ENCODE results near the gene CD248.
A peak's percentile ranks its signal among the peaks of the same experiment; 100 is the strongest.
"Not testable (repeated sequence)": the region's sequence is repeated elsewhere in the genome, so short reads cannot be mapped to it uniquely, and the experiment has no call there.

Gene CD248, protein sequence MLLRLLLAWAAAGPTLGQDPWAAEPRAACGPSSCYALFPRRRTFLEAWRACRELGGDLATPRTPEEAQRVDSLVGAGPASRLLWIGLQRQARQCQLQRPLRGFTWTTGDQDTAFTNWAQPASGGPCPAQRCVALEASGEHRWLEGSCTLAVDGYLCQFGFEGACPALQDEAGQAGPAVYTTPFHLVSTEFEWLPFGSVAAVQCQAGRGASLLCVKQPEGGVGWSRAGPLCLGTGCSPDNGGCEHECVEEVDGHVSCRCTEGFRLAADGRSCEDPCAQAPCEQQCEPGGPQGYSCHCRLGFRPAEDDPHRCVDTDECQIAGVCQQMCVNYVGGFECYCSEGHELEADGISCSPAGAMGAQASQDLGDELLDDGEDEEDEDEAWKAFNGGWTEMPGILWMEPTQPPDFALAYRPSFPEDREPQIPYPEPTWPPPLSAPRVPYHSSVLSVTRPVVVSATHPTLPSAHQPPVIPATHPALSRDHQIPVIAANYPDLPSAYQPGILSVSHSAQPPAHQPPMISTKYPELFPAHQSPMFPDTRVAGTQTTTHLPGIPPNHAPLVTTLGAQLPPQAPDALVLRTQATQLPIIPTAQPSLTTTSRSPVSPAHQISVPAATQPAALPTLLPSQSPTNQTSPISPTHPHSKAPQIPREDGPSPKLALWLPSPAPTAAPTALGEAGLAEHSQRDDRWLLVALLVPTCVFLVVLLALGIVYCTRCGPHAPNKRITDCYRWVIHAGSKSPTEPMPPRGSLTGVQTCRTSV

GRCh38 chr11:66316849-66317251 lies at the start of gene CD248:
Gene CD248 (minus strand): TSS chr11:66317044. CDS start chr11:66317027, 17 bp downstream.
- DNase-seq, result no peak

GRCh38 chr11:66365711-66366619 lies 49.1 kb upstream of the CD248 start:
- no peak for DNase-seq

- DNase-seq, result no peak
Observed at GRCh38 chr11:66365166-66365565, 48.3 kb upstream of the CD248 start.

- DNase-seq, result no peak
Observed at GRCh38 chr11:66363805-66364535, 47.1 kb upstream of the CD248 start.

GRCh38 chr11:66363187-66363601 lies 46.4 kb upstream of the CD248 start:
- DNase-seq, result no peak

GRCh38 chr11:66362481-66363147 lies 45.8 kb upstream of the CD248 start:
- no peak for DNase-seq

GRCh38 chr11:66361502-66361941 lies 44.7 kb upstream of the CD248 start:
- no peak for DNase-seq

GRCh38 chr11:66360406-66361073 lies 43.7 kb upstream of the CD248 start:
- no peak for DNase-seq

DNA sequence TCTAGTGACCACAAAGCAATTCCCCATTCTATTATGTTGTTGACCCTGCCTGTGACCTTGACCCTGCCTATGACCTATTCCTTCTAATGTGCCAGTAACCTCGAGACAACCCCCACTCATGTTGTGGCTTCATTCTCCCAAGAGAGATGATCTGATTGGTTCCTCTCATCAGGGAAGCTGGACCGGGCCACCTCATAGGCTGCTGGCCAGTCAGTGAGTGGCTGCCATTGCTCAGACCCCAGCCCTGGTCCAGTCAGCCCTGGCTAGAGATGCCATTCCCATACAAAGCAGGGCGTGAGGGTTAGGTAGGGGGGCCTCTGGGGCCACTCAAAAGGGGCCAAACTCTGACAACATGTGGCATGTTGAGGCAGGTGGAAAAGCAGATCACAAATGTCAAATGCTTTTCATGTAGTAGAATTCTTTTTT lies 42.8 kb upstream of the CD248 start:
- DNase-seq, result no peak

GRCh38 chr11:66350560-66351235 lies 33.9 kb upstream of the CD248 start:
- not testable (repeated sequence) for DNase-seq

DNA sequence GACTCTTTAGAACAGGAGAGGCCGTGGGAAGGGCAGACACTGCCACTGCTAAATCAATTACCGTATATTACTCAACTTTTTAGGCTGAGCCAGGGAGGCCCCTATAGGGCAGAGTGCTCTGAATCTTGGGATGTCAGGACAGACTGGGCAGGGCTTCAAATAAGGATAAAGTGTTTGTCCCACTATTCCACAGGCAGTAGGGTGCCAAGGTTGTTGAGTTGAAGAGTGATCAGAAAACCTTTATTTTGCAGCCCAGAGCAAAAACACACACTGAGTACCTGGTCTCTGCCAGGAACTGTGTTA lies 32.2 kb upstream of the CD248 start:
- no peak for DNase-seq

DNA sequence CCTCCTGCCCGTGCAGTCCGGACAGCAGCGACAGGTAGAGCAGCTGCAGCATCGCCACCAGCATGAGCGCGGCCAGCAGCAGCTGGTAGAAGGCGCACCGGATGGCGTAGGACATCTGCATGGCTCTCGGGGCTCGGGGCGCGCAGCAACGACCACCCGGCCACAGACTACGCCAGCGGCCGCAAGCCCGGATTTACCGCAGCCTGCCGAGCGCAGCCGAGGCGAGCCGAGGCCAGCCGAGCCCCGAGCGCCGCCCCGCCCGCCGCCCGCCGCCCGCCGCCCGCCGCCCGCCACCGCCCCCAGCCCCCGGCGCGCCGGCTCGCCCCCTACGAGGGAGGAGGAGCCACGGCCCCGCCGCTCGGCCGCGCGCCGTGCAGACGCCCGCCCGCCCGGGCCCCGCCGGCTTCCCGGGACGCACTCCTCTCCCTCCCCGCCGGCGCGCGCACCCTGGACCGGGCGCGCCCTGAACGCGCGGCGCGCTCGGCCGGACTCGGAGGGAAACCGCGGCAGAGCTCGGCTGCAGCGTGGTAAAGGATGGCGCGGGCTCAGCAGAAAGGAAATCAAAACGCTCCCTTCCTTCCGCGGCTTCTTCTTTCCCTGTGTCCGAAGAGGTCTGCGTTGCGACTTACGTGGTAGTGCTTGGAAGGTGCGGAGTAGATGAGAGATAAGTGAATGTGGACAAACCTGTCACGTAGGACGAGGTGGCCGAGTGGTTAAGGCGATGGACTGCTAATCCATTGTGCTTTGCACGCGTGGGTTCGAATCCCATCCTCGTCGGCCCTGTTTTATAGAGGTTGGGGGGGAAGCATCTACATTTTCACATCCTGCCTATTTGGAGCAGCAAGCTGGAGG lies 30.8 kb upstream of the CD248 start, which contains the start of gene B4GAT1:
Gene B4GAT1 (minus strand): TSS at position 205 of the 852 bp plus-strand sequence. CDS start 84 bp downstream, at position 121.
- peak; percentile 81 for DNase-seq

GRCh38 chr11:66346476-66347424 lies 29.9 kb upstream of the CD248 start:
- DNase-seq, result no peak

DNA sequence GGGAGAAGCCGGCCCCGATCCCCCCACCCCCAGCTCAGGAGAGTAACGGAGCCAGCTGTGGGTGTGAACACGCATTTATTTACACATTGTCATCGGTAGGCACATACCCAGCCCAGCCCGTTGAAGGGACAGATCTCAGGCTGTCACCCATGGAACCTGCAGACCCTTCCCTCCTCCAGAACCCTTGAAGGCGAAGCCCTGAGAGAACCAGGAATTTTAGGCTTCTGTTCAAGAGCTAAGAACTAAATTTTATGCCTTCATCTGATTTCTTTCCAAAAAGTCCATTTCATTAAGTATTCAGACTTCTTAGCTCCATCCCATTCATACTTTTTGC lies 28.4 kb upstream of the CD248 start:
- no peak for DNase-seq

- peak; percentile 95 for DNase-seq
Observed at GRCh38 chr11:66344550-66345315, 27.9 kb upstream of the CD248 start, which contains the start of gene BRMS1. Gene BRMS1 (minus strand): TSS chr11:66345104. CDS start chr11:66342234, 2,870 bp downstream.

GRCh38 chr11:66343176-66343575 lies 26.3 kb upstream of the CD248 start:
- no peak for DNase-seq

DNA sequence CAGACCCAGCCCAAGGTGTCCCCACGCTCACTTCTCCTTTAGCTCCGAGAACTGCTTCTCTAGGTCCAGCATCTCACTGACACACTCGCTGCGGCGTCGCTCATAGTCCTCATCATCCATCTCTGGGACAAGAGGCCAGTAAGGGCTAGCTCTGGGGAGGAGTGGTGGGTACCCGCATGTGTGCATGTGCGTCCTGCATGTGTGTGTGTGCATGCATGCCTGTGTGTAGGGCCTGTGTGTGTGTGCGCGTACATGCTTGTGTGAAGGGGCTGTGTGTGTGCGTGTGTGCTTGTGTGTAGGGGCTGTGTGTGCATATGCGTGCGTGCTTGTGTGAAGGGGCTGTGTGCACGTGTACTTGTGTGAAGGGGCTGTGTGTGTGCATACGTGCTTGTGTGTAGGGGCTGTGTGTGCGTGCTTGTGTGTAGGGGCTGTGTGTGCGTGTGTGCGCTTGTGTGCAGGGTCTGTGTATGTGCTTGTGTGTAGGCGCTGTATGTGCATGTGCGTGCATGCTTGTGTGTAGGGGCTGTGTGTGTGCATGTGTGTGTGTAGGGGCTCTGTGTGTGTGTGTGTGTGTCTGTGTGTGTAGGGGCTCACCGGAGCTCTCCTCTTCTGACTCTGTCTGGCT lies 24.8 kb upstream of the CD248 start:
- no peak for DNase-seq
